ENCODE measurements around the gene RSAD2.
"Not testable (repeated sequence)": the region's sequence is repeated elsewhere in the genome, so short reads cannot be mapped to it uniquely, and the experiment has no call there.

Gene RSAD2

DNA sequence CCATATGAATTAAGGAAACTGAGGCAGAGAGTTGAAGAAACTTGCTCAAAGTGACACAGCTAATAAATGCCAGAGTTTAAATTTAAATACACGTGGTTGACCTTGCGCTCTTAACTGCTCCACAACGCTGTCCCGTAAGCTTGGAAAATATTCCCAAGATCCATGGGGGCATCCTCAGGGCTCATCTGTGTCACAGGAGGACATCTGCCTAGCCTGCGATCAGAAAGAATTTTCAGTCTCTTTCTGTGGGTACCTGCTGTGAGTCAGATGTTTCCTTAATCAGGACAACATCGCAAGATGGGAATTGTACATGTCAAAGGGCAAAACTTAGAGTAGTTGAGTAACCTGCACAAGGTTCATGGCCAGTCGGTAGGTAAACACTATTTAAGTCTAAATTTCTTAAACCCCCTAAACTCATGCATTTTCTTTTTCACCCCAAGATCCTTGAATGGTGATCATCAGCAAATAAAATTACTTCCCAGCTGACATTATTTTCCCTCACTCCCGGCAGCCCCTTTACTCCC lies 13.3 kb upstream of the RSAD2 start:
- DNase-seq (ENCODE audit: low read depth): no peak

DNA sequence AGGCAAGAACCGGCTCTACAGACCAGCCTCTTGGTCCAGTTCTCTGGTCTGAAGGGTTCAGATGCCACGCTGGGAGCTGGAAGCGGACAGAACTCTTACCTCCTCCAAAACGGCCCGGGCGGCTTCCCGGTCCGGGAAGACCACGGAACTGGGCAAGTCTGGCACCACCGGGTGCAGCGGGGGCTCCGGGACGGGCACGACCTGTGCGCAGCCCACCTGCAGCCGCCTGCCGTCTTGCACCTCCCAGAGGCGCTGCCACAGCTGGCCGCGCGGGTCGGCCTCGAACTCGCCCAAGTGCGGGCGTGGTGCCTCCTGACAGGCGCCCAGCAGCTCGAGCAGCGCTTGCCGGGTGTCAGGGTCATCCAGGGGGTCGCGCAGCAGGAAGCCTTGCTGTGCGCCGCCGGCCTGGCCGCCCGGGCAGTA lies 12.6 kb upstream of the RSAD2 start:
- no peak for DNase-seq (ENCODE audit: low read depth)

DNA sequence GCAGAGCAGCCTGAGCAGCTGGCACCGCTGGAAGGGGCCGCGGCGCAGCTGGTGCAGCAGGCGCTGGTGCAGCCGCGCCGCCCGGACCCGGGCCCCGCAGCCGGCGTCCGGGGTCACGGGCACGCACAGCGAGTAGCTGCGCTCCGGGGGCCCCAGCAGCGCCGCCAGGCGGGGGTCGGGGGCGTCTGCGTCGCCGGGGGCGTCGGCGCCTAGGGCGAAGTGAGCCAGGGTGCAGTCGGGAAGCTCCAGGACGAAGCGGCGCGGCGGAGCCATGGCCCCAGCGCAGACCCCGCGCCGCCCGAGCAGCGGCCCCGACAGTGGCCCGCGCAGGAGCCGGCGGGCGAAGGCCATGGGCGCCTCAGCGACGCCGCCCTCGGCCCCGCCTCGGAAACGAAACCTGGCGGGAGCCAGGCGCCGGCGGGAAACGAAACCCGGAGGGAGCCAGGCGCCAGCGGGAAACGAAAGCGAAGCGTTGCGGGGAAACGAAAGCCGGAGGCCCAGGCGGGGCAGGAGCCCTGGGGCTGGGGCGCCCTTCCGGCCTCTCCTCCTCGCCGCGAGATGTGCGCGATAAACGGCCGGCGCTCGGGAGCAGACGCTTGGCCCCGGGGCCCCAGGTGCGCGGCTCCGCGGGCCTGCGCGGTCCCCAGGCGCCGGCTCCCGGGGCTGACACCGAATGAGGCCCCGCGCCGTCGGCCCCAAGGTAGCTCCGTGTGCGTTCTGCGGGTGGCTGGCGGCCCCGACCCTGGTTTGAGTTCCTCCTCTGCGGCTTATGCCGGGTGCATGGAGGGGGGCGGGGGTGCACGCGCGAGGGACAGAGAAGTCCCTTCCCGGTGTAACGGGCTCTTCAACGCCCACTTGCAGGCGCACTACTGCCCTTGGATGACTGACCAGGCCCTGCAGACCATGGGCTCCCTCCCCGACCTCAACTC lies 12.0 kb upstream of the RSAD2 start, which contains the start of gene CMPK2:
TSS of gene CMPK2 (minus strand) at position 562 of the 929 bp plus-strand sequence. CDS start at position 351, 211 bp downstream.
- peak; percentile 59 for DNase-seq (ENCODE audit: low read depth)

DNA sequence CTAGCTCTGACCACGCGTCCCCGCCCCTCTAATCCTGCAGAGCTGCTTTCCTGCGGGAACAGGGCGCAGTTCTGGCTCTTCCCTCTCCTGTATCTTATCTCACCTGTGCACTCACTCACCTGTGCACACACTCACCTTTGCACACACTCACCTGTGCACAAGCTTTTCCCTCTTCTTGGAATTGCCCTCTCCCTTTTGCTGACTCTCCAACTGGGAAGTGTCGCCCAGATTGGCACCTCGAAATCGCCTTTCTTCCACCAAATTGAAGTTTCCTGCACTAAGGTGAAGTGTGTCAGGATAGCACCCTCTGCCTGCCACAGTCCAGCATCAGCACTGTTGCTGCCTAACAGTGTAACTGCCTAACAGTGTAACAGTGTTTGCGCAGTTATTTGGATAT lies 11.3 kb upstream of the RSAD2 start:
- DNase-seq (ENCODE audit: low read depth): no peak

DNA sequence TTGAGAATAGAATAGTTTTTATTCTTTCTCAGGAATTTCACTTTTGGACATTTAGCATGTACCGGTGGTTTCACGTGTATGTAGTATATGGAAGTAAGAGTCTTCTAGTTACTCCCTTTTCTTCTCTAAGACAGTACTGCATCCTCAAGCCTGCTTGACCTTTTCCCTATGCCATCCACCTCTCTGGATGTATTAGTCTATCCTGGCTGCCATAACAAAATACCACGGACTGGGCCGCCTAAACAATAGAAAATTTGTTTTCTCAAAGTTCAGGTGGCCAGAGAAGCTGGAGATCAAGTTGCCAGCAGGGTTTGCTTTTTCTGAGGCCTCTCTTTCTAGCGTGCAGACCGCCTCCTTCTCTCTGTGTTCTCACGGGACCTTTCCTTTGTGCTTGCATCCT lies 10.6 kb upstream of the RSAD2 start:
- DNase-seq (ENCODE audit: low read depth): no peak

DNA sequence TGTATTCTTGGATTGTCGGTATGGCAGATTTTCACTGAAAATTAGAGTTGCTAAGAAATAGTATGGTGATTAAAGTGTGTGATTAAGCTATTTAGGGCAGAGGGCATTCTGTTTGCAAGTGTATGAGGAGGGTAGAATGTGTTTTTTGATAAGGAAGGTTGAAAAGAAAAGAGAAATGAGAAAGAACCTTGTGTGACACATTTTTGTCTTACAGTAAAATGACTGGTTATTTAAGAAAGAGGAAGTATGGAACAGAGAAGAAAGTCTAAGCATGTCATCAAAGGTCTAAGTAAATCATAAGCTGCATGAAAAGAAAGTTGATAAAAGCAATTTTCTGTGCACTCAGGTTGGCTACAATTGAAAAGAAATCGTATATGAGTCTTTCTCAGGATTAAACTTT lies 5.2 kb upstream of the RSAD2 start:
- DNase-seq (ENCODE audit: low read depth): no peak

DNA sequence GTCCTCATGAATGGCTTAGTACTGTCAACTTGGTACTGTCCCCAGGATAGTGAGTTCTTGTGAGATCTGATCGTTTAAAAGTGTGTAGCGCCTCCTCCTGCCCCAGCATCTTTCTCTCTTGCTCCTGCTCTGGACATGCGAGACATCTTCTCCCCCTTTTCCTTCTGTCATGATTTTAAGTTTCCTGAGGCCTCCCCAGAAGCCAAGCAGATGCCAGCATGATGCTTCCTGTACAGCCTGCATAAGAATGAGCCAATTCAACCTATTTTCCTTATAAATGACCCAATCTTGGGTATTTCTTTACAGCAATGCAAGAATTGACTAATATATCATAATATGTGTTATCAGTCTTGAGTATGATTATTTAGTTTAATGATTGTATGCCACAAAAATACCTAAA lies 3.5 kb upstream of the RSAD2 start:
- no peak for DNase-seq (ENCODE audit: low read depth)

DNA sequence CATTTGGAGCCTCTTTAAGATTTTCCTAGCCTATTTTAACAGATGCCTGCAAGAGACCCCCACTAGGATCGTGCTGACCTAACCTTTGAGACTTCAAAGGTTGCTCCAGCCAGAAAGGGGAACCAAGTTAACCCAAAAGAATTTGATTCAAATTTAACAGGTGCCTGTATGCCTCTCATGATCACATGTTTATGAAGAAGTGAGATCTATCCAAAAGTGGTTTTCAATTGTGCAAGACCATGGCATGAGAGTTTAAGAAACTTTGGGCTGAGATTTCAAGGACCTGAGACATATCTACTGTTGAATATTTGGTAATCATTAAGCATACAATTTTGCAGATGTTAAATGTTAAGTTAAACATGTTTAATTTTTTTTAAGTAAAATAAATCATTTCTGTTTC lies 1.3 kb upstream of the RSAD2 start:
- DNase-seq (ENCODE audit: low read depth): no peak

DNA sequence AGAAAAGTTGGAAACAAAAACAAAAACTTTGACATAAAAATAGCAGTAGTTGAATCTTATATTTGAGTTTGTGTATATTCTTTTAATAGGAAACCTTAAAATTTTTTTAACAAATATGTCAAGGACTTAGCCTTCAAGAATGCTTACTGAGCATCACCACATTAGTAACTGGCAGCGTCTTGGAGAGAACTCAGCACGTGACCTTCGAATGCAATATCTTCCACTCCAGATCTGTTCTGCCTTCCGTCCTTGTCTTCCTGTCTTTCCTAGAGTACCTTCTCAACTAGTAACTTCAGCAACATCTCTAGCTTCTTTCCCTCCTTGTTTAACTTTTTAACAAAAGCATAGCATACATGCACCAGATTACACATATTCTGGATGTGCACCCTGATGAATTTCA lies 972 bp downstream of the RSAD2 start:
- DNase-seq (ENCODE audit: low read depth): no peak

DNA sequence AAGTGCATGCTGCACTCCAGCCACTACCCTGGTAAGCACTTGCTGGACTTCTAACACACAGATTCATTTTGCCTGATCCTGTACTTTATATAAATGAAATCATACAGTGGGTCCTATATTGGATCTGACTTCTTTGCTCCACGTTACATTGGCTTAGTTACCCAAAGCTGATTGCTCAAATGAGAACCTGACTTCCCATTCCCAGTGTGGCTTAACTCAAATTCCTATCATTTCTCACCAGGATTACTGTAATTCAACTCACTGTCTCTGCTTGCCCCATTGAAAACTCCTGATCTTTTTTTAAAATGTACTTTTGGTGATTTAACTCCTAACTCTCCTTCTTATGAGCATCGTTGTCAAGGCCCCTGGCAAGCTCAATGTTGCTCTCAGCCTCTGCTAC lies 1.4 kb downstream of the RSAD2 start:
- no peak for DNase-seq (ENCODE audit: low read depth)

DNA sequence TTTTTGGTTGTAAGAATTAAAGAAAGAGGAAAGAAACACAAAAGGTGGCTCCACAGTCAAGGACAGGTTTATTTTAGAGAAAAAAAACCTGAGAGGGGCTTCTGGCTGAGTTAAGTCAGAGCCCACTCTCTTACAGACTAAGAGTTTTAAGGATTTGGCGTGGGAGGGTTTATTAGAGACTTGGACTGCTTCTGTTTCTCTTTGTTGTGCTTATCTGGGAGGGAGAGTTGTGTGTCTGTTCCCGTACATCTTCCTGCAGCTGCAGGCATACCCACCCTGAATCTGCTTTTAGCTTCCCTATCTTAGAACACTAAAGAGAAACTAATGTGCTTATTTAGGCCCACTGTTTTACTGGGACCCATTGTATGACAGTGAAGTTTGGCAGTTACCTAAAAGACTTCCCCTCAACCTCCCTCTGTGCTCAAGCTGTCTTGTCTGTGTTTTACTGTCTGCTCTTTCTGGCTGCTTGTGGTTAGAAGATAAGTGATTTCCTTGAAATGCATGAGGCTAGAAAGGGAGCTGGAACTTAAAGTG lies 2.7 kb downstream of the RSAD2 start:
- no peak for DNase-seq (ENCODE audit: low read depth)

DNA sequence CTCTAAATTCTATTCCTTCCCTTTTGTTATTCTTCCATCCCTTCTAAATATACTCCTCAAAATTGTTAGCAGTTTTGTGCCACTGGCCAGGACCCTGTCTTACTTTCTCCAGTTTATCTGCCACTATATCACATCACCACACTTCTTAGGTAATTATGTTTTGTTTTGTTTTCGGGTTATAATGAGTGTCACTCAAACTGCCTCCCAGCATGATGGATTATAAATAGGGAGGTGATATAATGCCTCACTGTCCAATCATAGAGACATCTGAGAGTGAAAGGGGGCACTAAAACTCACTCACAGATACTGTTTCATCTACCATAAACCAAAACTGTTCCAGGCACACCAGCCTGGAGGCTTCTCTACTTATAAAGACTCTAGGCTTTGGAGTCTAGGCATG lies 3.5 kb downstream of the RSAD2 start:
- DNase-seq (ENCODE audit: low read depth): no peak

DNA sequence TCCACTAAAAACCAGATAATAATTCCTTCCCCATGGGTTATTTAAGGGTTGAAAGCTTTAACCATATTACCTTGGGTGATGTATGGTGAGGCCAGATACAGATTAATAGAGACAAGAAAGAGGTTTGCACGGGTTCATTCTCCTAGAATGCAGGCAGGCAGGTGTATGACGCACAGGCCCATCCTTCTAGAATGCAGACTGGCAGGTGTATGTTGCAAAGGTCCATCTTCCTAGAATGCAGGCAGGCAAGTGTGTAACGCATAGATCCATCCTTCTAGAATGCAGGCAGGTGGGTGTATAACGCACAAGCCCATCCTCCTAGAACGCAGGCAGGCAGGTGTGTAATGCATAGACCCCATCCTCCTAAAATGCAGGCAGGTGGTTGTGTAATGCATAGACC lies 3.9 kb downstream of the RSAD2 start:
- no peak for DNase-seq (ENCODE audit: low read depth)

DNA sequence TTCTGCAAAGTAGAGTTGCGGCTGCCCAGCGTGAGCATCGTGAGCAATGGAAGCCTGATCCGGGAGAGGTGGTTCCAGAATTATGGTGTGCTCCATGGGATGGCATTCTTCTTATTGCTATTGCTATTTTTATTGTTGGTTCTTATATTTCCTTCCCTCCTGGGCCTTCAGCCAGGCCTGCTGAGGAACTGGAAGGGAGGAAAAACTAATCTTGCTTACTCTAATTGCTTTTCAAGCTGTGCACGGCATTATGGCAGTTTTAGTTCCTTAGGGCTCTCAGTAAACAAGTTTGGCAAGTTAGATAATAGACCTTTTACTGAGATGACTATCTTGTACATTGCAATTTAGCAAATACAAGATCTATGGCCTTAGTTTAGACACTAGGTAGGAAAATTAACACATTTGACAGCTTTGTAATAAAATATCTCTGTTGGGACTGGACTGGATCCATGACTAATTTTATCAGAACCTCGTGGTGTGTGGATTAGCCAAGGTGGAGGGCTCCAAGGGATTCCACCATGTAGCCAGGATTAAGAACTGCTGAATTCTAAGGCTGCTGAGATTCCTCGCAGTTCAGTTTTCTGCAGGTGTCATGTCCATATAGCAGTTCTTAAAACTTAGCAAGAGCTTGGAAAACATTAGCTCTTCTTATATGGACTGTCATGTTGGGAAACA lies 6.0 kb downstream of the RSAD2 start:
- DNase-seq (ENCODE audit: low read depth): no peak

DNA sequence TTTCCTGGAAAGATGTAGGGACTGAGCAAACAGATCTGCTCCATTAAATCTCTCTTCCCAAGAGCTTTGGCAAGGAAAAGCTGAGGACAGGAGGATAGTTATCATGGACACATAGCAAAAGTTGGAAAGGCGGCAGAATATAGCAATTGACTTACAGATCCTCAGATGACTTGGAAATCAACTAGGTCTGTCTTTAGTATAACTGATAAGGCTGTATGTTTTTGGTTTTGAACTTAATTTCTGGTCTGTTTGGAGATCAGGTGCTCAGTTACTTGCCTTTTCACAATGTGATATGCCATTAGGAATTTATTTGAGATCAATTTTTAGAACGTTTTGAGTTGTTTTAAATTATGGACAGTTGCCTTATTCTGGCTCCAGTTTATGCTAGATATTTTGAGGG lies 8.0 kb downstream of the RSAD2 start:
- no peak for DNase-seq (ENCODE audit: low read depth)

DNA sequence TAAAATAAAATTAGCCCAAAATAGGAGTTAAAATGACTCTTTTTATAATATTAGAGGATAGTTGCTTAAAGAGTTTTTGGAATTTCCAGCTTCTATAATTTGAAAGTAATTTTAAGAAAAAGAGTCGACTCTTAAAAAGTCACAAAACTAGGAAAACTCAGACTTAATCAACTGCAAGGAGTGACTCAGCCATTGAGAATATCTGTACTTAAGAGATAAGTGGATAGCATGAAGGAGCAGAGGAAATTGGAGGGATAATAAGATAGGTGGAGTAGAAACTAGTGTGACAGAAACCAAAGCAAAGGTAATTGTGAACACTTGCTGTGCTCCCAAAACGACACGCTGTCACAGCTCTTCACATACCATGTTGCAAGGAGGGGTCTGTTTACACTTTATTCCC lies 8.4 kb downstream of the RSAD2 start:
- no peak for DNase-seq (ENCODE audit: low read depth)

DNA sequence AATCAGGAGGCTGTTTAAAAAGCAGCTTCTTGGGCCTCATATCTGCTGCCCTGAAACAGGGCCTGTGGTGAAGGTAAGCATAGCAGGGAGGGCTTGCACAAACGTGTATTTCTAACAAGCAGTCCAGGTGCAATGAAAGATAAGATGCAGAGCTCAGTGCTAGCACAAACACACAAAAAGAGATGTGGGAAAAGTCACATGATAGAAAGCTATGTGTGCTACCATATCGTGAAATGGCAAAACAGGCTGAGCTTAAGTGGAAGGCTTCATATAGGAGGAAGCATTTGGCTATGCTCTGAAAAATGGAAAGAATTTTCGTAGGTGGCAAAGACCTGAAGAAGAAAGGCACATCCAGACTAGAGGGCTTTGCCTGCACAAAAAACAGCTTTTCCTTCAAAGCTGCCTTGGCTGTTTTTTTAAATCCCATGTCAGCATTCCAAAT lies 10.2 kb downstream of the RSAD2 start:
- no peak for DNase-seq (ENCODE audit: low read depth)

DNA sequence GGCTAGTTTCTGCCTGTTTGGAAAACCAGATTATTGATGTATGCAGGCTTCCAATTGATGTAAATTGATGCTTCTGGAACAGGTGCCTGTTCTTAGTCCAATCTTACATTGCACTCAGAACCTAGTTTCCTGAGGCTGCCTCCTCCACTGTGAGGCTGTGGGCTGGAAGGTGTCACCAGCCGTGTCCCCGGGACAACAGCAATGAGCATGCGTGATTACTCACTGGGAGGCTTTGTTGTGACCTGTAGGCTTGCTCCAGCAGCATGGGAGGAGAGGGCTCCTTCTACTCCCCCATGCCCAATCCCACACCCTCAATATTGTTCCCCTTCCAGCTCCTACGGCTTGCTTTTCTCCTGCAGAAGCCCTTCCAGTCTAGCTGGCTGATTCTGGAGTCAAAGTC lies 11.1 kb downstream of the RSAD2 start:
- DNase-seq (ENCODE audit: low read depth): no peak

DNA sequence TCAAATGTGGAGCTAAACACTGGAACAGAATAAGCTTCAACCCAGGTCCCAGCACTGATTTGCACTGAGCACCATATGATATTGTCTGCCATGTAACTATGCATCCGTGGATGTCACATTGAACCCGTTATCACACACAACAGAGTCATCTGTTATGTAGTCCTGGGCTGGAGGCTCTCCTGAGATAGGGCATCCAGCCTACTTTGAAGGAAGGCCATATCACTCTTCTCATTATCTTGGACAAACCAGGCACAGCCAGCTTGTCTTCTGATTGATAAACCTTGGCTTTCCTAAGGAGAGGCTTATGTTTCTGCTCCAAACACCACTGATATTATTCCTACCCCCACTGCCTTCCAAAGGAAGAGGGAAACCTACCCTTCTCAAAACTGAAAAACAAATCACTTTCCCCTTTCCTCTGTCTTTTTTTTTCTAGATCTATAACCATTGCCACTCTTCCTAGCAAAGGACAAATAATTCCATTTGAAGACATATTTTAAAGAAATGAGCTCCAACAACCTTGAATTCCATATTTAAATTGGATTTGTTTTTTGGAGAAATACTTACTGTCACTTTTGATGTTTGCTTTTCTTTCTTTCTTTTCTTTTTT lies 16.4 kb downstream of the RSAD2 start:
- no peak for DNase-seq (ENCODE audit: low read depth)

DNA sequence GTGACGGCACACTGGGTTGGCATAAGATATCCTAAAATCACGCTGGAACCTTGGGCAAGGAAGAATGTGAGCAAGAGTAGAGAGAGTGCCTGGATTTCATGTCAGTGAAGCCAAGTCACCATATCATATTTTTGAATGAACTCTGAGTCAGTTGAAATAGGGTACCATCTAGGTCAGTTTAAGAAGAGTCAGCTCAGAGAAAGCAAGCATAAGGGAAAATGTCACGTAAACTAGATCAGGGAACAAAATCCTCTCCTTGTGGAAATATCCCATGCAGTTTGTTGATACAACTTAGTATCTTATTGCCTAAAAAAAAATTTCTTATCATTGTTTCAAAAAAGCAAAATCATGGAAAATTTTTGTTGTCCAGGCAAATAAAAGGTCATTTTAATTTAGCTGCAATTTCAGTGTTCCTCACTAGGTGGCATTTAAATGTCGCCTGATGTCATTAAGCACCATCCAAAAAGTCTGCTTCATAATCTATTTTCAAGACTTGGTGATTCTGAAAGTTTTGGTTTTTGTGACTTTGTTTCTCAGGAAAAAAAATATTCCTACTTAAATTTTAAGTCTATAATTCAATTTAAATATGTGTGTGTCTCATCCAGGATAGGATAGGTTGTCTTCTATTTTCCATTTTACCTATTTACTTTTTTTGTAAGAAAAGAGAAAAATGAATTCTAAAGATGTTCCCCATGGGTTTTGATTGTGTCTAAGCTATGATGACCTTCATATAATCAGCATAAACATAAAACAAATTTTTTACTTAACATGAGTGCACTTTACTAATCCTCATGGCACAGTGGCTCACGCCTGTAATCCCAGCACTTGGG lies 19.6 kb downstream of the RSAD2 start:
- DNase-seq (ENCODE audit: low read depth): no peak

DNA sequence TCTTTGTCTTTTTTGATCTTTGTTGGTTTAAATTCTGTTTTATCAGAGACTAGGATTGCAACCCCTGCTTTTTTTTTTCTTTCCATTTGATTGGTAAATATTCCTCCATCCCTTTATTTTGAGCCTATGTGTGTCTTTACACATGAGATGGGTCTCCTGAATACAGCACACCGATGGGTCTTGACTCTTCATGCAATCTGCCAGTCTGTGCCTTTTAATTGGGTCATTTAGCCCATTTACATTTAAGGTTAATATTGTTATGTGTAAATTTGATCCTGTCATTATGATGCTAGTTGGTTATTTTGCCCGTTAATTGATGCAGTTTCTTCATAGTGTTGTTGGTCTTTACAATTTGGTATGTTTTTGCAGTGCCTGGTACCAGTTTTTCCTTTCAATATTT lies 25.0 kb downstream of the RSAD2 start:
- not testable (repeated sequence) for DNase-seq (ENCODE audit: low read depth)

DNA sequence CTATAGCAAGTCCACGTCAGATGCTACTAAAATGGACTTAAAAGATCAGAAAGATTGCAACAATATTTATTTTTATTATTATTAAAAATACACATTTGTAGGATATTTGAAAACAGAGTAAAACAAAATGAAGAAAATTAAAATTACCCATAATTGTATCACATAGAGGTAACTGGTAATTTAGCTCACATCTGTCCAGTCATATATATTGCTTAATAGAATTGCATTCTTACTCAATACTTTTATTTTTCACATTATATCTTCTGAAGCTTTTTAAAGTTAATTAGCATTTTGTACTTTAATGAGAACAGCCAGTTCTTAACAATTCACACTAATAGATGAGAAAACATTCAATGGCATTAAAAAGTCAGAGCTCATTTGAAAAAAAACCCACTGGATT lies 28.1 kb downstream of the RSAD2 start:
- DNase-seq (ENCODE audit: low read depth): no peak

All from stimulated activated CD8-positive, alpha-beta memory T cell treated with anti-CD3 and anti-CD28 coated beads, Interleukin-15, amount 100 ng/mL, for 1 hour (primary cell).